ENCODE results near the gene METAP2. TPM values are rescaled to one million over a fixed set of nuclear protein-coding genes. Genes with fewer than 3 reads are reported as not detected.
A peak's percentile ranks its signal among the peaks of the same experiment; 100 is the strongest.

Gene METAP2
- total RNA-seq, 2 experiments from 2014 or later: 136 to 152 TPM

DNA sequence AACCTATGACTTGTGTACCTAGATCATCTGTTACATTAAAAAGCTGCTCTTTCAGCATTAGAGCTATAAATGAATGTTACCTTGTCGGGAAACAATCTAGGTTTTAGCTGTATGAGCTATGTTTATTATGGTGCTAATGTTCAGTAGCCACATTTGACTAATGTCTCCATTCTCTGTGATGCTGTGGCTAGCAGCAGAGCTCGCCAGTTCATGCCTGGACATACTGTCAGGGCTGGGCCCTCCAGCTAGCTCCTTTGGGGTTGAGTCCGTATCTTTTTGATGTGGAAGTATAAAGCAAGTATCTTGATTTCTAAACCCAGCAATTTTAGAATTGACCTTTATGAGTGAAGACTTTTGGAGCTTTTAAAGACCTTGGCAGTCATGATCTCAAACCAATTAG is 41.2 kb downstream of the METAP2 start:
- H3K27me3 Mint-ChIP-seq: no peaks in the 10 kb centered on the region
- DNase-seq (no peak), ATAC-seq (no peak)
- no peaks in the 10 kb centered on the region for H3K4me1 Mint-ChIP-seq
- H3K9me3 Mint-ChIP-seq (ENCODE audit: low read depth): no peaks in the 10 kb centered on the region
- intact Hi-C loops (cut with DNase I, micrococcal nuclease): no loop called here
- H3K27ac Mint-ChIP-seq: no peak overlapping the region
- H3K4me3 Mint-ChIP-seq: no peak overlapping the region
- peaks cover 41% of the 10 kb centered on the region for H3K36me3 Mint-ChIP-seq (ENCODE audit: low read depth)
- ChIA-PET CTCF (interaction anchor here (1.7 kb wide), 1 partner anchor 19 kb away, joined by 6 read pairs; no protein-coding TSS in a partner anchor), POLR2A (no interaction called here)

GRCh38 chr12:95516757-95517156 is 42.8 kb downstream of the METAP2 start:
- H3K9me3 Mint-ChIP-seq (ENCODE audit: low read depth): no peaks in the 10 kb centered on the region
- no peaks in the 10 kb centered on the region for H3K4me1 Mint-ChIP-seq
- H3K27me3 Mint-ChIP-seq: no peaks in the 10 kb centered on the region
- ChIA-PET POLR2A (no interaction called here), CTCF (interaction anchor here (0.5 to 0.8 kb wide), 3 partner anchors 52 to 1236 kb away, joined by 3 to 6 read pairs (median 5); no protein-coding TSS in a partner anchor)
- DNase-seq: no peak
- intact Hi-C loops (cut with DNase I, micrococcal nuclease): no loop called here
- no peak overlapping the region for H3K4me3 Mint-ChIP-seq
- peaks cover 34% of the 10 kb centered on the region for H3K36me3 Mint-ChIP-seq (ENCODE audit: low read depth)
- H3K27ac Mint-ChIP-seq: peak overlapping the region; percentile 60
- no peak for ATAC-seq

GRCh38 chr12:95517246-95517645 is 43.3 kb downstream of the METAP2 start:
- CTCF ChIA-PET: interaction anchor here (0.5 to 0.8 kb wide), 2 partner anchors 53 to 398 kb away, joined by 3 to 6 read pairs; no protein-coding TSS in a partner anchor
- Mint-ChIP-seq H3K27ac (no peak overlapping the region), H3K9me3 (ENCODE audit: low read depth) (no peaks in the 10 kb centered on the region), H3K36me3 (ENCODE audit: low read depth) (peaks cover 29% of the 10 kb centered on the region), H3K4me1 (no peaks in the 10 kb centered on the region), H3K27me3 (no peaks in the 10 kb centered on the region), H3K4me3 (no peak overlapping the region)
- ATAC-seq (no peak), DNase-seq (no peak)
- POLR2A ChIA-PET: no interaction called here
- intact Hi-C loops (cut with DNase I, micrococcal nuclease): no loop called here

GRCh38 chr12:95518944-95519343 is 45.0 kb downstream of the METAP2 start:
- Mint-ChIP-seq H3K4me3 (no peak overlapping the region), H3K27ac (no peak overlapping the region), H3K4me1 (no peaks in the 10 kb centered on the region), H3K27me3 (no peaks in the 10 kb centered on the region), H3K9me3 (ENCODE audit: low read depth) (no peaks in the 10 kb centered on the region), H3K36me3 (ENCODE audit: low read depth) (peaks cover 12% of the 10 kb centered on the region)
- ChIA-PET CTCF (no interaction called here), POLR2A (no interaction called here)
- ATAC-seq: no peak
- intact Hi-C loops (cut with DNase I, micrococcal nuclease): no loop called here
- no peak for DNase-seq

- DNase-seq: no peak
- Mint-ChIP-seq H3K36me3 (ENCODE audit: low read depth) (peaks cover 3% of the 10 kb centered on the region), H3K27me3 (no peaks in the 10 kb centered on the region), H3K4me1 (no peaks in the 10 kb centered on the region), H3K27ac (no peak overlapping the region), H3K4me3 (no peak overlapping the region), H3K9me3 (ENCODE audit: low read depth) (no peaks in the 10 kb centered on the region)
- no peak for ATAC-seq
- POLR2A ChIA-PET: no interaction called here
- CTCF ChIA-PET: interaction anchor here (0.7 kb wide), 1 partner anchor 12 kb away, joined by 4 read pairs; no protein-coding TSS in a partner anchor
- intact Hi-C loops (cut with DNase I, micrococcal nuclease): no loop called here
Observed at GRCh38 chr12:95520816-95521215, 46.9 kb downstream of the METAP2 start.

- intact Hi-C loops (cut with DNase I, micrococcal nuclease): no loop called here
- Mint-ChIP-seq H3K36me3 (ENCODE audit: low read depth) (peaks cover 3% of the 10 kb centered on the region), H3K4me1 (no peaks in the 10 kb centered on the region), H3K27me3 (no peaks in the 10 kb centered on the region), H3K9me3 (ENCODE audit: low read depth) (no peaks in the 10 kb centered on the region), H3K4me3 (no peak overlapping the region), H3K27ac (no peak overlapping the region)
- ATAC-seq (no peak), DNase-seq (no peak)
- CTCF ChIA-PET: interaction anchor here (0.6 to 1.9 kb wide), 4 partner anchors 9 to 788 kb away, joined by 3 to 6 read pairs (median 3); no protein-coding TSS in a partner anchor
- POLR2A ChIA-PET: no interaction called here
Observed at GRCh38 chr12:95522692-95523091, 48.7 kb downstream of the METAP2 start.

DNA sequence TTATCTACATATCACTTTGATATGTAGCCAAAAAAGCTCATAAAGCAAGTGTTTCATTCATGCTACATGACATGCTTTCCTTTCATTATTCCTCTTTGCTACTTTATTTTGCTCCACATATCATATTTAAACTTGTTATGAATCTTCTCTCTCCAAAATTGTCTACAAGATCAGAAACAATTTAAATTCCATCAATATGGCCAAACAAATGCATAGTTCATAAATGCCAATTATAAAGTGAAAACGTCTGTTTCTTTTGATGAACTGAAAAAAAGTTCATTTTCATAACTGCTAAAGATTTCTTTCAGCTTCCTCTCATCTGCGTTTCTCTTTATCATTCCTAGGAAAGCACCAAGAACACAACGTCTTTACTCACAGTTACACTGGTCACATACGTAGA is 54.5 kb downstream of the METAP2 start:
- ChIA-PET POLR2A (no interaction called here), CTCF (no interaction called here)
- H3K9me3 Mint-ChIP-seq (ENCODE audit: low read depth): no peaks in the 10 kb centered on the region
- H3K4me3 Mint-ChIP-seq: no peak overlapping the region
- no peak for DNase-seq
- ATAC-seq: no peak
- intact Hi-C loops (cut with DNase I, micrococcal nuclease): no loop called here
- no peaks in the 10 kb centered on the region for H3K36me3 Mint-ChIP-seq (ENCODE audit: low read depth)
- peaks cover 6% of the 10 kb centered on the region for H3K4me1 Mint-ChIP-seq
- no peak overlapping the region for H3K27ac Mint-ChIP-seq
- H3K27me3 Mint-ChIP-seq: no peaks in the 10 kb centered on the region

DNA sequence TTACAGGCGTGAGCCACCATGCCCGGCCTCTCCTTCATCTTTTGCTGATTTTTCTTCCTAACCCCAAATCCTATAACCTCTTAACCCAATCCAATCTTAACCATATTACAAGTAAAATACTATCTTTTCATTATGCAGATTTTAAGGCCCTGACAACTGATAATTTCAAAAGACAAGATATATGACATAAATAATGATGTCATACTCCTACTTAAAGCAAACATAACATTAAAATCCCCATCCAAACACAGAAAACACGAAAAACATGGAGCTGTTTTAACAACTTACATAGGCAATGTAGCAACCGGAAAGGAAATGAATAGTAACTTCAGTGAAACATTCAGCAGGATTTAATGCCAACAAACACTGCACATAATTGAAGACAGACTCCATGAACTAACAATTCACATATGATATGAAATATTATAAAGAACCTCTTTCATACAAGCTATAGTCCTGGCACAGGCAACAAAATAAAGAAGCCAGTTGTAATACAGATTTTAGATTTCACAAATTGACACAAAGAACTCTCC is 55.8 kb downstream of the METAP2 start:
- ChIA-PET CTCF (interaction anchor here (0.6 to 1.0 kb wide), 4 partner anchors 13 to 437 kb away, joined by 3 read pairs; no protein-coding TSS in a partner anchor), POLR2A (no interaction called here)
- intact Hi-C loops (cut with DNase I, micrococcal nuclease): loop anchor here (5.0 to 10.0 kb wide), 3 partner anchors 195 to 927 kb away; partner anchors contain the start of genes FGD6 (in 1 of the 2) and VEZT (in 1 of the 2)

DNA sequence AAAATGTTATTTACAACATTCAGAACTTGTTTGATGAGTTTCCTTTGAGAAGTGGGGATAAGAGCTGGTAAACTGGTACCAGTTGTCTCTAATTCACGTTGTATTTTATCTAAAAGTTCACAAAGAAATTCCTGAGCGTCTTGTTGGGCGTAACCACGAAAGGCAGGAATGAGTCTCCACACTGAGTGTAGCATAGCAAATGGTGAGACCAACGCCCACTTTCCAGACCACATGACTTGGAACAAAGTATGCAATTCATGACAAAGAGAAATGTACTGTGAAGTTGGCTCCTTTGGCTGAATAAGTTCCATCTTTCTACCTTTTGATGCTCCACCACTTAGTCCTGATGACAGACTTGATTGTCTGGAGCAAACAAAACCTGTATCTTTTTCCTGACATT is 58.9 kb downstream of the METAP2 start:
- ATAC-seq (peak; percentile 47), DNase-seq (peak; percentile 51)
- Mint-ChIP-seq H3K4me3 (no peak overlapping the region), H3K36me3 (ENCODE audit: low read depth) (no peaks in the 10 kb centered on the region), H3K27ac (no peak overlapping the region), H3K9me3 (ENCODE audit: low read depth) (no peaks in the 10 kb centered on the region), H3K27me3 (no peaks in the 10 kb centered on the region), H3K4me1 (peaks cover 6% of the 10 kb centered on the region)
- intact Hi-C loops (cut with DNase I, micrococcal nuclease): loop anchor here (5.0 to 10.0 kb wide), 3 partner anchors 198 to 931 kb away; partner anchors contain the start of genes FGD6 (in 1 of the 2) and VEZT (in 1 of the 2)
- POLR2A ChIA-PET: interaction anchor here (0.6 kb wide), 1 partner anchor 9 kb away, joined by 4 read pairs; no protein-coding TSS in a partner anchor
- CTCF ChIA-PET: interaction anchor here (0.6 to 5.7 kb wide), 6 partner anchors 11 to 416 kb away, joined by 3 to 57 read pairs (median 5); no protein-coding TSS in a partner anchor

More for the DNA sequence above, 55.8 kb downstream of the METAP2 start:
- Mint-ChIP-seq H3K4me1 (peaks cover 6% of the 10 kb centered on the region), H3K27me3 (no peaks in the 10 kb centered on the region), H3K4me3 (no peak overlapping the region), H3K27ac (no peak overlapping the region), H3K36me3 (ENCODE audit: low read depth) (no peaks in the 10 kb centered on the region), H3K9me3 (ENCODE audit: low read depth) (no peaks in the 10 kb centered on the region)
- no peak for DNase-seq
- ATAC-seq: no peak

GRCh38 chr12:95533985-95534384 is 60.0 kb downstream of the METAP2 start:
- no peak for ATAC-seq
- Mint-ChIP-seq H3K27me3 (no peaks in the 10 kb centered on the region), H3K36me3 (ENCODE audit: low read depth) (no peaks in the 10 kb centered on the region), H3K4me3 (no peak overlapping the region), H3K27ac (no peak overlapping the region), H3K4me1 (peaks cover 6% of the 10 kb centered on the region), H3K9me3 (ENCODE audit: low read depth) (no peaks in the 10 kb centered on the region)
- DNase-seq: no peak
- POLR2A ChIA-PET: interaction anchor here (0.9 kb wide), 1 partner anchor 13 kb away, joined by 3 read pairs; no protein-coding TSS in a partner anchor
- CTCF ChIA-PET: interaction anchor here (0.5 to 5.7 kb wide), 37 partner anchors 8 to 673 kb away, joined by 3 to 57 read pairs (median 3); partner anchors contain the start of gene USP44
- intact Hi-C loops (cut with DNase I, micrococcal nuclease): loop anchor here (1.0 to 10.0 kb wide), 4 partner anchors 199 to 932 kb away; partner anchors contain the start of genes FGD6 (in 1 of the 2) and VEZT (in 1 of the 2)

DNA sequence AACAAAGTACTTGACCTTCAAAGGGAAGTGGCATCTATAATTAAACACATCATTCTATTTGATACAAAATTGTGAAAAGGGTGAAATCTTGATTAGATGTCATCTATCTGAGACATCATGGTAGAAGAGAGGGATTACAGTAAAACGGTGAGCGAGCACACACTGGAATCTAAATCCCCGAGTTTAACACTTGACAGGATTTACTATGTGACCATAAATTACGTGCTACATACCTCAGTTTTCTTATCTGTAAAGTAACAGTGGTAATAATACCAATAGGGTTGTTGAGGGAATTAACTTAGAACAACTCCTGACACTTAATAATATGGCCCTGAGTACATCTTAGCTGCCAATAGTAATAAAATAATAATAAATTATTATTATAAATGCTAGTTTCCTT is 64.1 kb downstream of the METAP2 start:
- Mint-ChIP-seq H3K36me3 (ENCODE audit: low read depth) (no peaks in the 10 kb centered on the region), H3K4me1 (peaks cover 2% of the 10 kb centered on the region), H3K4me3 (no peak overlapping the region), H3K9me3 (ENCODE audit: low read depth) (no peaks in the 10 kb centered on the region), H3K27ac (no peak overlapping the region), H3K27me3 (no peaks in the 10 kb centered on the region)
- intact Hi-C loops (cut with DNase I, micrococcal nuclease): loop anchor here (10.0 kb wide), 1 partner anchor 203 kb away; no protein-coding TSS in a partner anchor
- POLR2A ChIA-PET: no interaction called here
- CTCF ChIA-PET: interaction anchor here (0.5 to 2.5 kb wide), 4 partner anchors 14 to 420 kb away, joined by 3 to 7 read pairs (median 4); no protein-coding TSS in a partner anchor
- ATAC-seq (no peak), DNase-seq (no peak)

DNA sequence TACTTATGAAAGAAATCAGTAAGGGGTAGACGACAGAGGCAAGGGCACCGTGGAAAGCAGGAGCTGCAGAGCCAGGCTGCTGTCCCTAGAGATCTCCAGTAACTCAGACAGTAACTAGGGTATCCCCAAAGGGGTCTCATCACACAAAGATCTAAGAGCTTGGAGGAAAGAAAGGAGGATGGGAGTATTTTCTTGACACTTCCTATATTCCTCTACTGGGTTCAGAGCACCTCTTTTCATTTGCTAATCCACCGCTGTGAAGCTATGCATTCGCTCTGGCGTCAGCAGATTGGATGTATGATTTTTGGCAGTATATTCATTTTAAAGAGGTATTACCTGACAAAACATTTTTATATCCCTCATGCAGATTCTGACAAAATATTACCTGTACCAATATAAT is 64.7 kb downstream of the METAP2 start:
- Mint-ChIP-seq H3K4me1 (no peaks in the 10 kb centered on the region), H3K36me3 (ENCODE audit: low read depth) (no peaks in the 10 kb centered on the region), H3K9me3 (ENCODE audit: low read depth) (no peaks in the 10 kb centered on the region), H3K27ac (no peak overlapping the region), H3K4me3 (no peak overlapping the region), H3K27me3 (no peaks in the 10 kb centered on the region)
- DNase-seq (no peak), ATAC-seq (no peak)
- CTCF ChIA-PET: interaction anchor here (0.5 to 2.5 kb wide), 5 partner anchors 14 to 421 kb away, joined by 3 to 7 read pairs (median 4); no protein-coding TSS in a partner anchor
- intact Hi-C loops (cut with DNase I, micrococcal nuclease): loop anchor here (10.0 kb wide), 1 partner anchor 204 kb away; no protein-coding TSS in a partner anchor
- POLR2A ChIA-PET: no interaction called here
